Measurements from ENCODE around the gene MUC2.

The MUC2 gene

GRCh38 chr11:1074244-1075221 is at the start of gene MUC2:
Gene MUC2, plus strand, starts transcription at chr11:1074874.
- DNase-seq: no peak

GRCh38 chr11:1025410-1026162 is 49.1 kb upstream of the MUC2 start:
- DNase-seq: no peak

GRCh38 chr11:1026163-1026450 is 48.6 kb upstream of the MUC2 start:
- DNase-seq: no peak

GRCh38 chr11:1026641-1027482 is 47.8 kb upstream of the MUC2 start:
- no peak for DNase-seq

GRCh38 chr11:1027483-1028290 is 47.0 kb upstream of the MUC2 start:
- DNase-seq: no peak

DNA sequence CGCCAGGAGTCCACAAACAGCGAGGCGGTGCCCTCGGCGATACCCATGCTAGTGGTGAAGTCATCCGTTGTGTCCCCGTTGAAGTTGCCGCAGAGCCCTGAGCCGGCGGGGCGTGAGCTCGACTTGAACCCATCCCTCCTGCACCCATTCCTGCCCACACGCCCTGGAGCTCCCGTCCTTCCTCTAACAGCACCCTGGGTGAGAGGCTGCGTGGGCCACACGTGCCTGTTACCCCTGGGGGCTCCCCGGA is 46.5 kb upstream of the MUC2 start:
- no peak for DNase-seq

- DNase-seq: no peak
These were observed 46.1 kb upstream of the MUC2 start for GRCh38 chr11:1028616-1029015.

GRCh38 chr11:1029051-1029450 is 45.6 kb upstream of the MUC2 start:
- DNase-seq: no peak

- no peak for DNase-seq
These were observed 45.0 kb upstream of the MUC2 start for GRCh38 chr11:1029654-1030053.

- DNase-seq: no peak
These were observed 44.6 kb upstream of the MUC2 start for GRCh38 chr11:1030086-1030485.

- no peak for DNase-seq
These were observed 44.1 kb upstream of the MUC2 start for GRCh38 chr11:1030556-1030955.

GRCh38 chr11:1031121-1031899 is 43.4 kb upstream of the MUC2 start:
- DNase-seq: no peak

DNA sequence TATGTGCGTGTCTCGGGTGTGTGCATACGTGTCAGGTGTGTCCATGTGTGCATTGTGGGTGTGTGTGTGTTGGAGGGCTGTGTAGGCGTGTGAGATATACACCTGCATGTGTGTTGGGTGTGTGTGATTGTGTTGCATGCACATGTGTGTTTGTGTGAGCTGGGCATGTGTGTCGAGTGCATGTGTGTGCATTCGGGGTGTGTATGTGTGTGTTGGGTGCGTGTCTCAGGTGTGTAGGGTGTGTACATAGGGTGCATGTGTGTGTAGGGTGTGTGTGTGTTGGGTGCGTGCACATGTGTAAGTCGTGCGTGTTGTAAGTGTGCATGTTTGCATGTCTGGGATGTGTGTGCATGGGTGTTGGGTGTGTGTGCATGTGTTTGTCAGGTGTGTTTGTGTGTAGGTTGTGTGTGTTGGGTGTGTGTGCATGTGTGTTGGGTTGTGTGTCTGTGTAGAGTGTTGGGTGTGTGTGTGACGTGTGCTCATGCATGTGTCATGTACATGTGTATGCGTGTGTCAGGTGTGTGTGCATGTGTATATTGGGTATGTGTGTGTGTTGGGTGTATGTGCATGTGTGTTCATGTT is 42.3 kb upstream of the MUC2 start:
- no peak for DNase-seq

GRCh38 chr11:1033016-1033798 is 41.5 kb upstream of the MUC2 start:
- DNase-seq: no peak

GRCh38 chr11:1034001-1034400 is 40.7 kb upstream of the MUC2 start:
- DNase-seq: no peak

GRCh38 chr11:1034456-1035295 is 40.0 kb upstream of the MUC2 start:
- no peak for DNase-seq

GRCh38 chr11:1035577-1036283 is 38.9 kb upstream of the MUC2 start:
- DNase-seq: no peak

DNA sequence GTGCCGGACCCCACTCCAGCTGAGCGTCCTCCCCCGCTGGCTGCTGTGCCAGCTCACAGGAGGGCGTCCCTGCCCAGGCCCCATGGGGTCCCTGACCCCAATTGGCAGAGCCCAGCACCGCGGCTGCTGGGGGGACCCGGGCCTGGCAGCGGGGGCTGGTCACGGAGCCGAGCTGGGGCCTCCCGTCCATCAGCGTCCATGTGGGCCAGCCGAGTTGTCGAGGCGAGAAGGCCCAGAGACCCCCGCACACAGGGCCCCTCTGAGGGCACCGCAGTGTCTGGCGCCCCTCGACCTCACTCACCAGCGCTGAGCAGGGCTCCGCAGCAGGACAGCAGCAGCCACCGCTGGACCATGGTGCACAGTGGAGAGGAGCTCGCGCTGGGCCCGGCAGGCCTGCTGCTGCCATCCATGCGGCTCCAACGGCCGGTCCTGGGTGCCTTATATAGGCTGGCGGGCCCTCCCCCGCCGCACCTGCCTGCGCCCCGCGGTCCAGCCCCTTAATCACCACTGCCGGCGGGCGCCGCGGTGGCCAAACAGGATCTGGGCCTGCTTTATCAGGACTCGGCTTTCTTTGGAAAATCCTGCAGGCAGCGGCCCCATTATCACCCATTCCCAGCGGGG is 38.3 kb upstream of the MUC2 start, which contains the start of gene MUC6:
Gene MUC6 (minus strand): TSS at position 416 of the 621 bp plus-strand sequence. CDS start 63 bp downstream, at position 353.
- no peak for DNase-seq
